GM12873 (cell line): Measurements from ENCODE around the gene MYH11.

Source experiments
- TF ChIP-seq, protein P1 (sequence below): IDR thresholded peaks from 2 replicates; pipeline ENCODE4 v1.5.1; 2012; ENCODE audit warnings: low read depth, mild to moderate bottlenecking, moderate library complexity, low read length, control low read depth; ENCODE audit not compliant: insufficient read depth; ENCODE audit errors: missing control alignments

Gene MYH11

DNA sequence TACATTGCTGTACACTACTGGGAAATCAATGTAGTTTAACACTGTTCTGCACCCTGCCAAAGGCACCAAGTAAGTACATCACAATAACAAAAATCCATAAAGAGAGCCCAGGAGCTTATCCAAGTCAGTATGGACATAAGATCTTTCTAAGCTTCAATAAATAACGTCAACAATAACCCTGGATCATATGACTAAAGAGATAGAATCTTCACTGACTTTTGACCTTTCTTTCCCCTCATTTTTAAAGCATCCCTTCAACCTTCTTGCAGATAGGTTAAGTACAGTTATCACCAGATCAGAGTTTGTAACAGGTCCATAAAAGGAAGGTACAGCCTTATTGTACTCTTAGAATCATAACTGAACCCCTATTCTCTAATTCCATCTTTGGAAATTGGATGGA lies 29.2 kb upstream of the MYH11 start:
- TF ChIP-seq, protein P1, sequence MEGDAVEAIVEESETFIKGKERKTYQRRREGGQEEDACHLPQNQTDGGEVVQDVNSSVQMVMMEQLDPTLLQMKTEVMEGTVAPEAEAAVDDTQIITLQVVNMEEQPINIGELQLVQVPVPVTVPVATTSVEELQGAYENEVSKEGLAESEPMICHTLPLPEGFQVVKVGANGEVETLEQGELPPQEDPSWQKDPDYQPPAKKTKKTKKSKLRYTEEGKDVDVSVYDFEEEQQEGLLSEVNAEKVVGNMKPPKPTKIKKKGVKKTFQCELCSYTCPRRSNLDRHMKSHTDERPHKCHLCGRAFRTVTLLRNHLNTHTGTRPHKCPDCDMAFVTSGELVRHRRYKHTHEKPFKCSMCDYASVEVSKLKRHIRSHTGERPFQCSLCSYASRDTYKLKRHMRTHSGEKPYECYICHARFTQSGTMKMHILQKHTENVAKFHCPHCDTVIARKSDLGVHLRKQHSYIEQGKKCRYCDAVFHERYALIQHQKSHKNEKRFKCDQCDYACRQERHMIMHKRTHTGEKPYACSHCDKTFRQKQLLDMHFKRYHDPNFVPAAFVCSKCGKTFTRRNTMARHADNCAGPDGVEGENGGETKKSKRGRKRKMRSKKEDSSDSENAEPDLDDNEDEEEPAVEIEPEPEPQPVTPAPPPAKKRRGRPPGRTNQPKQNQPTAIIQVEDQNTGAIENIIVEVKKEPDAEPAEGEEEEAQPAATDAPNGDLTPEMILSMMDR: no peak

DNA sequence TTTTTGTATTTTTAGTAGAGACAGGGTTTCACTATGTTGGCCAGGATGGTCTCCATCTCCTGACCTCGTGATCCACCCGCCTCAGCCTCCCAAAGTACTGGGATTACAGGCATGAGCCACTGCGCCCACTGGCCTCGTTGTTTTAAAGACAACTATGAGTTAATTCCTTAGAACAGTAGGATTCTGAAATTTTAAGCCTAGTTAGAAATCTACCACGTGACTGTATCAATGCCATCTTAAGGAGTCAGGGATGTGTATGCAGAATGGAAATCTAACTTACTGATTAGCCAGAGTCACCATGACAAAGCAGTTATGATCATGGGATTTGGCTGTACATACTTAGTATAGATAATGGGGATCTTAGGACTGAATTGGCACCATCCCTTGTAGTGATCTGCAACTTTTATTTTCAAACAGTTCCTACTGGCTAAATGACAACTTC lies 28.8 kb upstream of the MYH11 start:
- TF ChIP-seq, protein P1: no peak

DNA sequence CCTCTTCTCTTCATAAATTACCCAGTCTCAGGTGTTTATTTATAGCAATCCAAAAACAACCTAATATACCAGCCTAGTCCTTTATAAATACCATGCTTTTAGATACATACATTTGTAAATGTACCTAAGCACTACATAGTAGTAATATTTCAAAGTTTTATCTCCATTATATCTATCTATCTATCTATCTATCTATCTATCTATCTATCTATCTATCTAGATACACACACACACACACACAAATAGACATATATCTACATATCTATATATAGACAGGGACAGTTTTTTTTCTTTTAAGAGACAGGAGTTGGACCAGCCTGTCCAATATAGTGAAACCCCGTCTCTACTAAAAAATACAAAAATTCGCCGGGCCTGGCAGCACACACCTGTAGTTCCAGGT lies 25.7 kb upstream of the MYH11 start:
- TF ChIP-seq, protein P1: no peak

DNA sequence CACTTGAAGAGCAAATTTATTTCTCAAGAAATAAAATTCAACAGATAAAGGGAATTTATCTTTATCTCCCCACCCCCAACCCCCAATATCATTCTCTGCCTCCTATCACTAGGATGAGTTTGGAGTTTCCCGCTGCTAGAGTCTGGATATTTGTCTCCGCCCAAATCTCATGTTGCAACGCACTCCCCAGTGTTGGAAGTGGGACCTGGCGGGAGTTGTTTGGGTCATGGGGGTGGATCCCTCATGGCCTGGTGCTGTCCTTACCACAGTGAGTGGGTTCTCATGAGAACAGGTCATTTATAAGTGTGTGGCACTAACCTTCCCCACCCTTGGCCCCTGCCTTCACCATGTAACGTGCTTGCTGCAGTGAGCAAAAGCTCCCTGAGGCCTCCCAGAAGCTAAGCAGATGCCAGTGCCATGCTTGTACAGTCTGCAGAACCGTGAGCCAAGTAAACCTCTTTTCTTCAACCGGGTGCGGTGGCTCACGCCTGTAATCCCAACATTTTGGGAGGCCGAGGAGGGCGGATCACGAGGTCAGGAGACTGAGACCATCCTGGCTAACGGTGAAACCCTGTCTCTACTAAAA lies 25.1 kb upstream of the MYH11 start:
- TF ChIP-seq, protein P1: no peak

DNA sequence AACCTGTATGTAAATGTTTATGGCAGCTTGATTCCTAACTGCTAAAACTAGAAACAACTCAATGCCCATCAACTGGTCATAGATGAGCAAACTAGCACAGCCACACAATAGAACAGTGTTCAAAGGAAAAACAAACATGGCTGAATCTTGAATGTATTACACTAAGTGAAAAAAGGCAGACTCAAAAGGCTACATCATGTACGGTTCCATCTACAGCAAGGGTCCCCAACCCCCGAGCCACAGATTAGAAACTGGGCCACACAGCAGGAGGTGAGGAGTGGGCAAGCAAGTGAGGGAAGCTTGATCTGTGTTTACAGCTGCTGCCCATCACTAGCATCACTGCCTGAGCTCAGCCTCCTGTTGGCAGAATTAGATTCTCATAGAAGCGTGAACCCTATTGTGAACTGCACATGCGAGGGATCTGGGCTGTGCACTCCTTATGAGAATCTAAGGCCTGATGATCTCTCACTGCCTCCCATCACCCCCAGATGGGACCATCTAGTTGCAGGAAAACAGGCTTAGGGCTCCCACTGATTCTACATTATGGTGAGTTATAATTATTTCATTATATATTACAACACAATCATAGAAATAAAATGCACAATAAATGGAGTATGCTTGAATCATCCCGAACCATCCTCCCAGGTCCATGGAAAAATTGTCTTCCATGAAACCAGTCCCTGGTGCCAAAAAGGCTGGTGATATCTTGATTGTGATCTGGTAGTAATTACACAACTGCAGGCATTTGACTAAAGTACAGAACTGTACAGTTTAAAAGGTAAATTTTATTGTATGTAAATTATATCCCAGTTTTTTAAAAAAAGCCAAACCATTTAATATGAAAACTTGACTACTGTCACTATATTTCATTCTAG lies 23.8 kb upstream of the MYH11 start:
- TF ChIP-seq, protein P1: no peak

DNA sequence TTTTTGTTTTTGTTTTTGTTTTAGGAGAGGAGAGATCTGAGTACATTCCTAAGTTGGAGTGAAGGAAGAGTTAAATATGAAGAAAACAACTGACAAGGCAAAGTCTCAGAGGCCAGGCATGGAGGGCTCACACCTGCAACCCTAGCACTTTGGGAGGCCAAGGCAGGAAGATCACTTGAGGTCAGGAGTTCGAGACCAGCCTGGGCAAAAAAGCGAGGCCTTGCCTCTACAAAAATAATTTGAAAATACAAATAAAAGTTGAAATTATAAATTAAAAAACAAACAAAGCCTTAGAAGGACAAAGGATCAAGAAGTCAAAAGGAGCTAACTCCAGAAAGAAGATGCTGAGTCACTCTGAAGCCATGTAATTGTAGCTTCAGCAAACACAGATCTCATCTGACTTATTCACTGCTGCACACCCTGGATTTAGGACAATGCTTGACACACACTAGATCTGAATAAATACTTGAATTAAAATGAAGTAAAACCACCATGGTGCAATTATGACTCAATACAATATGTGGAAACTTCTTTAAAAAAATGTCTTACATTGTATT lies 22.5 kb upstream of the MYH11 start:
- TF ChIP-seq, protein P1: no peak

DNA sequence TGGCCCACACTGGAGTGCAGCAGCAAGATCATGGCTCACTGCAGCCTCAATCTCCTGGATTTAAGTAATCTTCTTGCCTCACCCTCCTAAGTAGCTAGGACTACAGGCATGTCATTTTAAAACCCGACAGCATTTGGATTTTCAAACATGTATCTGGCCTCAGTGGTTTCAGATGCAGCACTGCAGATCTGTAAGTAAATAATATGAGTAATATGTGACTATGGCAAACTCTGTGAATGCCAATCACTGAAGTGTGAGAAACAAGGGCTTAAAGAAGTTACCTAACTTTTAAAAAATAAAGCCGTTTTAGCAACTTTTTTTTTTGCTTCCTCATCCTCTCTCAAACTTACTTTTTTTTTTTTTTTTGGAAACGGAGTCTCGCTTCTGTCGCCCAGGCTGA lies 19.7 kb upstream of the MYH11 start:
- TF ChIP-seq, protein P1: no peak
